ENCODE results near the gene TMEM94. TPM values are rescaled to one million over a fixed set of nuclear protein-coding genes. Genes with fewer than 3 reads are reported as not detected.
"Not testable (repeated sequence)": the region's sequence is repeated elsewhere in the genome, so short reads cannot be mapped to it uniquely, and the experiment has no call there.

The TMEM94 gene
- total and polyA plus RNA-seq, 8 donors, result 29.9 to 64.9 (median 39.3) TPM

GRCh38 chr17:75476752-75477489 lies 20.5 kb downstream of the TMEM94 start:
- H3K27me3 ChIP-seq, result no peaks in the 10 kb centered on the region
- no peak for DNase-seq
- H3K4me1 ChIP-seq, result no peaks in the 10 kb centered on the region
- no peaks in the 10 kb centered on the region for H3K9me3 ChIP-seq
- intact Hi-C loops (cut with DNase I), result no loop called here
- peak in 1 of 4 donors; percentile 48 for ATAC-seq
- H3K4me3 ChIP-seq, result no peak overlapping the region
- WGBS, 2 donors, result 71 to 78% methylated on average over 11 of the region's 11 CpGs
- no peak for FAIRE-seq
- TF ChIP-seq CTCF (IDR thresholded peaks at IDR 0.05), result no peak
- no peak overlapping the region for H3K27ac ChIP-seq
- no peaks in the 10 kb centered on the region for H3K36me3 ChIP-seq

GRCh38 chr17:75477490-75477862 lies 21.0 kb downstream of the TMEM94 start:
- not testable (repeated sequence) for H3K4me1 ChIP-seq

GRCh38 chr17:75478508-75478907 lies 22.1 kb downstream of the TMEM94 start:
- no peaks in the 10 kb centered on the region for H3K9me3 ChIP-seq
- H3K27ac ChIP-seq, result no peak overlapping the region
- ATAC-seq, result no peak
- no peak for FAIRE-seq
- no peak for DNase-seq
- H3K27me3 ChIP-seq, result no peaks in the 10 kb centered on the region
- intact Hi-C loops (cut with DNase I), result no loop called here
- no peak overlapping the region for H3K4me3 ChIP-seq
- no peaks in the 10 kb centered on the region for H3K36me3 ChIP-seq
- WGBS, 2 donors, result 79% methylated on average over 7 of the region's 7 CpGs
- no peak for TF ChIP-seq CTCF (IDR thresholded peaks at IDR 0.05)
- H3K4me1 ChIP-seq, result no peaks in the 10 kb centered on the region

More at GRCh38 chr17:75477490-75477862, 21.0 kb downstream of the TMEM94 start:
- intact Hi-C loops (cut with DNase I); FAIRE-seq; ATAC-seq; H3K4me3 ChIP-seq; DNase-seq; H3K27ac ChIP-seq; H3K9me3 ChIP-seq; H3K27me3 ChIP-seq; H3K36me3 ChIP-seq: not testable (repeated sequence)
- WGBS, 2 donors, result 70 to 75% methylated on average over 11 of the region's 11 CpGs

GRCh38 chr17:75480281-75480680 lies 23.8 kb downstream of the TMEM94 start:
- Histone ChIP-seq H3K27me3 (no peaks in the 10 kb centered on the region), H3K36me3 (no peaks in the 10 kb centered on the region), H3K4me1 (no peaks in the 10 kb centered on the region), H3K9me3 (no peaks in the 10 kb centered on the region), H3K27ac (no peak overlapping the region), H3K4me3 (no peak overlapping the region)
- ATAC-seq, result no peak
- WGBS, 2 donors, result 91 to 93% methylated on average over 6 of the region's 6 CpGs
- TF ChIP-seq CTCF (IDR thresholded peaks at IDR 0.05), result no peak
- DNase-seq, result no peak
- intact Hi-C loops (cut with DNase I), result no loop called here
- FAIRE-seq, result no peak

GRCh38 chr17:75481194-75482068 lies 25.0 kb downstream of the TMEM94 start:
- DNase-seq (no peak), FAIRE-seq (no peak), ATAC-seq (no peak)
- Histone ChIP-seq H3K9me3 (no peaks in the 10 kb centered on the region), H3K27ac (no peak overlapping the region), H3K36me3 (no peaks in the 10 kb centered on the region), H3K4me1 (no peaks in the 10 kb centered on the region), H3K4me3 (no peak overlapping the region), H3K27me3 (no peaks in the 10 kb centered on the region)
- TF ChIP-seq CTCF (IDR thresholded peaks at IDR 0.05), result no peak
- 88 to 89% methylated on average over 13 of the region's 13 CpGs for WGBS, 2 donors
- intact Hi-C loops (cut with DNase I), result no loop called here
